Measurements from ENCODE around the gene ANKMY1.

- TF ChIP-seq CTCF (IDR thresholded peaks at IDR 0.05; ENCODE audit: low read depth, low read length) (no peak), EZH2phosphoT487 (IDR thresholded peaks at IDR 0.05; ENCODE audit: low read depth) (no peak)
These were observed 45.5 kb upstream of the ANKMY1 start for GRCh38 chr2:240603081-240603835.

Measured in OCI-LY3 (cell line).